CD1c-positive myeloid dendritic cell (primary cell): ENCODE results near the gene NDUFC1.
A peak's percentile ranks its signal among the peaks of the same experiment; 100 is the strongest.
"Not testable (repeated sequence)": the region's sequence is repeated elsewhere in the genome, so short reads cannot be mapped to it uniquely, and the experiment has no call there.

Experiments used
- DNase-seq: peaks from one replicate; pipeline ENCODE4 v3.0.0-alpha.2; 2016; ENCODE audit errors: extremely low spot score

NDUFC1 gene

GRCh38 chr4:139301821-139302611 is at the start of gene NDUFC1:
Gene NDUFC1, minus strand, starts transcription at chr4:139302477. Its CDS starts 6,679 bp downstream, at chr4:139295798.
- peak; percentile 82 for DNase-seq

- no peak for DNase-seq
These were observed 35.3 kb upstream of the NDUFC1 start for GRCh38 chr4:139337612-139338011.

DNA sequence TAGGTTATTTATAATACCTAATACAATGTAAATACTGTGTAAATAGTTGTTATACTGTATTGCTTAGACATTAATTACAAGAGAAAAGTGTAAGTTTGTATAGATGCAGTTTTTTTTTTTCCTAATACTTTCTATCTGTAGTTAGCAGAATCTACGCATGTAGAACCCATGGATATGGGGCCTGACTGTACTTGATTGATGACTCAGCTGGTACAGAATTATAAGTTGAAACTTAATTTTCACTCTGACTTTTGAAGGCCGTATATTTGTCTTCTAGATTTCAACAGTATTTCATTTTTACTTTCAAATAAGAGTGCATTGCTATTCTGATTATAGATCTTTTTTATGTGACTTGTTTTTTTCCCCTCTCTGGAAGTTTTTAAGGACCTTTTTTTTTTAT is 30.8 kb upstream of the NDUFC1 start:
- no peak for DNase-seq

DNA sequence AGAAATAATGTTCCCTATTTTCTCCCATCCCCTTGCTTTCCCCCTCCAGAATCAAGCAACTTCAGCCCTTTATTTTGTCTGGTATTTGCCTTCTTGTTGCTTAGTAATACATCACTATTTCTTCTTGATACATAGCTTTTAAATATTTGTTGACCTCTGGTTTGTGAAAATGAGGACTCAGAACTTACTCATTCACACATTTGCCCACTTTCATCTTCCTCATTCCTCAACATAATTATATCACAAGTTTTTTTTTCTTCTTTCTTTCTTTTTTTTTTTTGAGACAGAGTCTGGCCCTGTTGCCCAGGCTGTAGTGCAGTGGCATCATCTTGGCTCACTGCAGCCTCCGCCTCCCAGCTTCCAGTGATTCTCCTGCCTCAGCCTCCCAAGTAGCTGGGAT is 28.9 kb upstream of the NDUFC1 start:
- DNase-seq: no peak

GRCh38 chr4:139330283-139330682 is 28.0 kb upstream of the NDUFC1 start:
- DNase-seq: no peak

GRCh38 chr4:139329665-139330200 is 27.5 kb upstream of the NDUFC1 start:
- DNase-seq: no peak

DNA sequence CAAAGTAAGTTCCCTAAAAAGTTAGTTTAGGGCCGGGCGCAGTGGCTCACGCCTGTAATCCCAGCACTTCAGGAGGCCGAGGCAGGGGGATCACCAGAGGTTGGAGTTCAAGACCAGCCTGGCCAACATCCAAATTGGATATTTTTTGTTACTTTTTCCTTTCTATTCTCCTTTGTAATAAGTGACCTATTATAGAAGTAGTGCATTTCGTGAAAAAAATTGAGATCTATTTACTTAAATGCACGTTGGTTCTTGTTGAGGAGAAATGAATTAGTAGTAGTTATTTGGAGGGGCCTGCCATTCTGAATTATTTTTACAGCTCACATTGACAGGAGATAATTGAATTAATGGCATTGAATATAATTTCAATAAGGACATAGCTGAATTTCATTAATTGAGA is 22.3 kb upstream of the NDUFC1 start:
- no peak for DNase-seq

DNA sequence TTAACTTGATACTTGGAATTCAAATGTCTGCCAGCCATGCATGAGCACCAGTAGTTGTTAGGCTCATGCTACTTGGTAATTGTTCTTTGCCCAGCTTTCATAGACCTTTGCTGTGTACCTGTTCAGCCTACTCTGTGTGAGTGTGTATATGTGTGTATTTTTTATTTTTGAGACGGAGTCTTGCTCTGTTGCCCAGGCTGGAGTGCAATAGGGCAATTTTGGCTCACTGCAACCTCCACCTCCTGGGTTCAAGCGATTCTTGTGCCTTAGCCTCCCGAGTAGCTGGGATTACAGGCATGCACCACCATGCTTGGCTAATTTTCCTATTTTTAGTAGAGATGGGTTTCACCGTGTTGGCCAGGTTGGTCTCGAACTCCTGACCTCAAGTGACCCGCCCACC is 20.3 kb upstream of the NDUFC1 start:
- not testable (repeated sequence) for DNase-seq

DNA sequence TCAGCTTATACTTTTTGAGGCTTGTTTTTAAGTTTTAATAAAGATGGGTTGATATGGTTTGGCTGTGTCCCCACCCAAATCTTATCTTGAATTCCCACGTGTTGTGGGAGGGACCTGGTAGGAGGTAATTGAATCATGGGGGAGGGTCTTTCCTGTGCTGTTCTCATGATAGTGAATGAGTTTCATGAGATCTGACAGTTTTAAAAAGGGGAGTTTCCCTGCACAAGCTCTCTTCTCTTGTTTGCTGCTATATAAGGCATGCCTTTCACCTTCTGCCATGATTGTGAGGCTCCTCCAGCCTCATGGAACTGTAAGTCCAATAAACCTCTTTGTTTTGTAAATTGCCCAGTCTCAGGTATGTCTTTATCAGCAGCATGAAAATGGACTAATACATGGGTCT is 19.8 kb upstream of the NDUFC1 start:
- not testable (repeated sequence) for DNase-seq

GRCh38 chr4:139319571-139319970 is 17.3 kb upstream of the NDUFC1 start:
- no peak for DNase-seq

DNA sequence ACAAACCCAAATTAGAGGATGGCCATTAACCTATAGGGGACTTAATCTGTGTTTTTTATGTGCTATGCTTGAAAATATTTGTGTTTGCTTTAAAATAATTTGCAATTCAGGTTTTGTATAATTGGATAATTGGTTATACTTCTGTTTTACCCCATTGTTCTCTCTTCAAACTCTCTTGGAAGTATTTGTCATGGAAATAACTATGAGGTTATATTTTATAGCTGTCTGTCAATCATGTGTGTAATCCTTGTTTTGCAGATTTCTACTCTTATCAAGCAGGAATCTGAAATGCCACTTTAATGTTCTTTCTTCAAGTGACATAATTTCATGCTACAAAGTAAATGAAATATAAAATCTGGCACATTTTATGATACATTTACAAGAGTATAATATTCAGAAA is 15.4 kb upstream of the NDUFC1 start:
- DNase-seq: no peak

- no peak for DNase-seq
These were observed 14.5 kb upstream of the NDUFC1 start for GRCh38 chr4:139316733-139317132.

GRCh38 chr4:139315221-139315675 is 13.0 kb upstream of the NDUFC1 start:
- DNase-seq: no peak

GRCh38 chr4:139314047-139314800 is 11.9 kb upstream of the NDUFC1 start:
- DNase-seq: no peak

DNA sequence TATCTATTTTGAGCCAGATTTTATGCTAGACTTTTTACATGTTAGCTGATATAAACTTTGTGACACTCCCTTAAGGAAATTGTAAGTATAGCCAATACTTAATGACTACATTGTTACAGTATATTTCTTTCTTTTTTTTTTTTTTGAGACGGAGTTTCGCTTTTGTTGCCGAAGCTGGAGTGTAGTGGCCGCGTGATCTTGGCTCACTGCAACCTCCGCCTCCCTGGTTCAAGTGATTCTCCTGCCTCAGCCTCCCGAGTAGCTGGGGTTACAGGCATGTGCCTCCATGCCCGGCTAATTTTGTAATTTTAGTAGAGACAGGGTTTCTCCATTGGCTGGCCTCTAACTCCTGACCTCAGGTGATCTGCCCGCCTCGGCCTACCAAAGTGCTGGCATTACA is 11.1 kb upstream of the NDUFC1 start:
- not testable (repeated sequence) for DNase-seq

DNA sequence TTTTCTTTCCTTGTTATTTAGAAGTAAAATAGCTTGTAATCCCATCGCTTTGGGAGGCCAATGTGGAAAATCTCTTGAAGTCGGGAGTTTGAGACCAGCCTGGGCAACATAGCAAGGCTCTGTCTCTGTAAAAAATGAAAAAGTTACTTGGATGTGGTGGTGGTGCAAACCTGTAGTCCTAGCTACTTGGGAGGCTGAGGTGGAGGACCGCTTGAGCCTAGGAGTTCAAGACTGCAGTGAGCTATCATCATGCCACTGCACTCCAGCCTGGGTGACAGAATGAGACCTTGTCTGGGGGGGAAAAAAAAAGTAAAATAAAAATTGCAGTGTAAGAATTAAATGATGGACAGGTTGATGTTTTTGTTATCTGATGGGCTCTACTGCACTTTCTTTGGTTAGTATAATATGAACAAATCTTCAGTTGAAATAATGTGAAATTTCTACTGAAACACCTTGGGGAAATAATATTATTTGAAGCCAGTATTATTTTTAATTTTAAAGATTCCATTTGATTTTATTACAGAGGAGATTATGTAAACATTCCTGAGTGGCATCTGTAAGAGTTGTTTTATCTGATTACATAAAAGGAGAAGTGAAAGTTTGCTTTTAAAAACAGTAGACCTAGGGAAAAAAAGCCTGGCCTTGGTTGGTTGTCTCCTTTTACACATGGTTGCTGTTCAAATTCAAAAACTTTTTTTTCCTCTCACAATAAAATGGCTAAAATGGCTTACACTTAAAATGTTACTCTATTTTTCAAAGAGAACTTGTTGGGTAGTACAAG is 10.5 kb upstream of the NDUFC1 start:
- peak; percentile 59 for DNase-seq

GRCh38 chr4:139311909-139312308 is 9.6 kb upstream of the NDUFC1 start:
- no peak for DNase-seq

GRCh38 chr4:139304920-139305319 is 2.6 kb upstream of the NDUFC1 start:
- no peak for DNase-seq

GRCh38 chr4:139301113-139301820 is 1.0 kb downstream of the NDUFC1 start, which contains the start of gene NAA15:
Gene NAA15, plus strand, starts transcription at chr4:139301505. Its CDS starts 273 bp downstream, at chr4:139301778.
- peak; percentile 99 for DNase-seq

- DNase-seq: peak; percentile 49
These were observed 1.7 kb downstream of the NDUFC1 start for GRCh38 chr4:139300431-139301112.

DNA sequence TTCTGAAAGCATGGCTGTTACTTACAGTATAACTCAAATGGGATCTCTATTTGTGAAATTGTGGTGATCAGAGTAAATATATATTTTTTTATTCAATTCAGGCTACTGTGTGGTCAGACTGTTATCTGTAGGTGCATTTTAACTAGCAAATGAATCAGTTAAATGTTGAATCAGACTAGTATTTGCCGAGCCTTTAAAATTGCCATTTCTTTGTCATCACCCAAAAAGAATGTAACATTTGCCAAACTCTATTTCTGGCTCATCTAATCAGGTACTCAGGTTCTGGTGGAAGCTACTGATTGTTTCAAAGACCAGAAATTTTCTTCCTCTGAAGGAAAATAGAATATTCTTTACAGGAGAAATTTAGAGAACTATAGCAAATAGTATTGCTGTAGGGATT is 2.7 kb downstream of the NDUFC1 start:
- DNase-seq: no peak
